ENCODE results near the gene SYCN. TPM values are rescaled to one million over a fixed set of nuclear protein-coding genes. Genes with fewer than 3 reads are reported as not detected.

Gene SYCN
- total and polyA plus RNA-seq, 2 of the 8 experiments (the other 6 are each of a cell fraction or from before 2014, with no cell fraction given) = not detected

DNA sequence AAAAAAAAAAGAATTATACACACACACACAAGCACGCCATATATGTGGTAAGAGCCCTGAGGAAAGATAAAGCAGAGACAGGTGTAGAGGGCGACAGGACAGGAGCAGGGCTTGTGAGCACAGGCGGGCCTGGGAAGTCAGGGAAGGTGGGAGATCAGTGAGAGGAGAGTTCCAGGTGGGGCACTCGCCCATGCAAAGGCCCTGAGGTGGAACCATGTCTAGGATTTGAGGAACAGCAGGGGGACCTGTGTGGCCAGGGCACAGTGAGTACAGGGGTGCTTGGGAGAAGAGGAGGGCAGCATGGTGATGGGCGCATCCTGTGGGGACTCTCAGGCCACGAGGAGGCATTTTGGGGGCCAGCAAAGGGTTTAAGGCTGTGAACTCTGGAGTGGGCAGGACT is 39.8 kb downstream of the SYCN start:
- Histone ChIP-seq H4K20me1 (replicated peaks in 1 of 2; ENCODE audit: control insufficient read depth in 1 of 2, insufficient read depth in 2 of 2, low read length in 2 of 2) (peaks cover 10 to 38% of the 10 kb centered on the region in 2 experiments), H3K27me3 (replicated peaks in 1 of 4; ENCODE audit: control insufficient read depth in 3 of 4, extremely low read depth in 1 of 4, insufficient read depth in 3 of 4, low read length in 3 of 4) (no peaks in the 10 kb centered on the region), H3K9ac (replicated peaks in 1 of 4; ENCODE audit: extremely low read depth in 1 of 4, low read depth in 3 of 4, low read length in 3 of 4) (no peak overlapping the region), H4K8ac (ENCODE audit: extremely low read depth, insufficient read depth, low read length) (no peak overlapping the region), H3K23ac (ENCODE audit: insufficient read length) (no peak overlapping the region), H3K56ac (replicated peaks; ENCODE audit: insufficient read length, low read depth, low read length) (no peak overlapping the region), H3K79me2 (ENCODE audit: control insufficient read depth in 1 of 2, insufficient read depth in 2 of 2, low read length in 2 of 2) (peaks cover 0 to 21% of the 10 kb centered on the region in 2 experiments; a peak in 1 of 4 replicates), H3K4me1 (replicated peaks in 1 of 4; ENCODE audit: control insufficient read depth in 3 of 4, insufficient read depth in 4 of 4, low read length in 3 of 4) (peaks cover 2 to 32% (median 15%) of the 10 kb centered on the region in 4 experiments), H3K36me3 (ENCODE audit: control insufficient read depth in 2 of 4, insufficient read depth in 4 of 4, low read length in 3 of 4) (no peaks in the 10 kb centered on the region; a peak in 1 of 8 replicates), H3K4me2 (ENCODE audit: insufficient read depth in 1 of 2, low read depth in 2 of 2, low read length in 2 of 2) (no peak overlapping the region), H4K91ac (replicated peaks; ENCODE audit: insufficient read length, low read length) (no peak overlapping the region), H2BK120ac (replicated peaks; ENCODE audit: low read depth, low read length) (no peak overlapping the region), H4K5ac (ENCODE audit: insufficient read length, low read depth, low read length) (no peak overlapping the region), H3K9me3 (ENCODE audit: insufficient read depth in 2 of 2, low read depth in 1 of 2, low read length in 1 of 2) (no peaks in the 10 kb centered on the region), H3K4ac (replicated peaks; ENCODE audit: insufficient read length, low read depth, low read length) (no peak overlapping the region), H2BK12ac (ENCODE audit: low read depth, low read length) (no peak overlapping the region), H3K27ac (ENCODE audit: low read depth, low read length) (no peak overlapping the region), H3K79me1 (ENCODE audit: low read depth, low read length) (peaks cover 24% of the 10 kb centered on the region), H2AFZ (ENCODE audit: low read length) (no peak overlapping the region), H2BK5ac (ENCODE audit: low read depth, low read length) (no peak overlapping the region), H3K14ac (ENCODE audit: insufficient read length) (no peak overlapping the region), H3K23me2 (ENCODE audit: low read depth, low read length) (no peaks in the 10 kb centered on the region), H2AK5ac (ENCODE audit: low read depth, low read length) (no peak overlapping the region), H2BK20ac (ENCODE audit: low read length) (no peak overlapping the region), H3K4me3 (ENCODE audit: extremely low read depth in 1 of 4, insufficient read depth in 2 of 4, low read depth in 3 of 4, low read length in 4 of 4) (no peak overlapping the region), H3K18ac (ENCODE audit: extremely low read depth, low read length) (no peak overlapping the region), H2BK15ac (ENCODE audit: low read length) (no peak overlapping the region)
- FAIRE-seq (no peak), DNase-seq (ENCODE audit: low read depth in 1 of 2, low spot score in 2 of 2) (no peak)
- POLR2A ChIA-PET (ENCODE audit: partially characterized antibody) = interaction anchor here (1.3 kb wide), 1 partner anchor 10 kb away, joined by 5 read pairs; no protein-coding TSS in a partner anchor
- 87% methylated on average over 5 of the region's 6 CpGs; no CpG with 5 or more reads in 1 of the 2 experiments for WGBS, 2 experiments (ENCODE audit: extremely low coverage in 1 of 2, insufficient coverage in 1 of 2, insufficient read length in 1 of 2, insufficient replicate concordance in 2 of 2, low coverage in 1 of 2, low lambda C conversion rate in 2 of 2, missing lambda C conversion rate in 1 of 2)
- CTCF ChIA-PET (ENCODE audit: partially characterized antibody) = interaction anchor here (1.0 to 1.2 kb wide), 4 partner anchors 9 to 31 kb away, joined by 3 to 5 read pairs (median 4); no protein-coding TSS in a partner anchor
- no peak for TF ChIP-seq RAD21 (IDR thresholded peaks at IDR 0.05 in 1 of 2, conservative IDR thresholded peaks at IDR 0.05 in 1 of 2; ENCODE audit: low read depth in 2 of 2, low read length in 2 of 2)
- no peak for TF ChIP-seq POLR2AphosphoS5 (IDR thresholded peaks at IDR 0.05; ENCODE audit: low read depth, low read length)
- no peak for TF ChIP-seq NRF1 (IDR thresholded peaks at IDR 0.05; ENCODE audit: low read depth, low read length)
- no peak for TF ChIP-seq SP2 (IDR thresholded peaks at IDR 0.05; ENCODE audit: low read length)
- TF ChIP-seq CHD2 (IDR thresholded peaks at IDR 0.05; ENCODE audit: low read length) = no peak
- TF ChIP-seq SRF (IDR thresholded peaks at IDR 0.05; ENCODE audit: low read depth, low read length) = no peak
- TF ChIP-seq CREB1 (IDR thresholded peaks at IDR 0.05) = no peak
- TF ChIP-seq TCF12 (IDR thresholded peaks at IDR 0.05; ENCODE audit: low read depth, low read length) = no peak
- no peak for TF ChIP-seq ASH2L (IDR thresholded peaks at IDR 0.05; ENCODE audit: low read length)
- no peak for TF ChIP-seq JUND (IDR thresholded peaks at IDR 0.05; ENCODE audit: low read length)
- TF ChIP-seq, protein P1, sequence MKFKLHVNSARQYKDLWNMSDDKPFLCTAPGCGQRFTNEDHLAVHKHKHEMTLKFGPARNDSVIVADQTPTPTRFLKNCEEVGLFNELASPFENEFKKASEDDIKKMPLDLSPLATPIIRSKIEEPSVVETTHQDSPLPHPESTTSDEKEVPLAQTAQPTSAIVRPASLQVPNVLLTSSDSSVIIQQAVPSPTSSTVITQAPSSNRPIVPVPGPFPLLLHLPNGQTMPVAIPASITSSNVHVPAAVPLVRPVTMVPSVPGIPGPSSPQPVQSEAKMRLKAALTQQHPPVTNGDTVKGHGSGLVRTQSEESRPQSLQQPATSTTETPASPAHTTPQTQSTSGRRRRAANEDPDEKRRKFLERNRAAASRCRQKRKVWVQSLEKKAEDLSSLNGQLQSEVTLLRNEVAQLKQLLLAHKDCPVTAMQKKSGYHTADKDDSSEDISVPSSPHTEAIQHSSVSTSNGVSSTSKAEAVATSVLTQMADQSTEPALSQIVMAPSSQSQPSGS (IDR thresholded peaks at IDR 0.05; ENCODE audit: low read length) = no peak
- no peak for TF ChIP-seq GTF2F1 (IDR thresholded peaks at IDR 0.05; ENCODE audit: borderline replicate concordance, low read depth, low read length)
- TF ChIP-seq RNF2 (IDR thresholded peaks at IDR 0.05; ENCODE audit: borderline replicate concordance, low read depth, low read length, missing control alignments, poor library complexity, severe bottlenecking) = no peak

Data from H1 (cell line).